Measurements from ENCODE around the gene PCMT1.

GRCh38 chr6:149751239-149751638, 1.7 kb downstream of the PCMT1 start:
- TF ChIP-seq CTCF (IDR thresholded peaks at IDR 0.05) (no peak), EZH2 (IDR thresholded peaks at IDR 0.05; ENCODE audit: borderline replicate concordance, insufficient read depth, low read depth, low read length, poor library complexity, severe bottlenecking) (no peak)
